Neuronal stem cell (in vitro differentiated cells): ENCODE results near the gene SCN11A.
"Not testable (repeated sequence)": the region's sequence is repeated elsewhere in the genome, so short reads cannot be mapped to it uniquely, and the experiment has no call there.

Experiments used
- DNase-seq: peaks from one replicate; pipeline ENCODE4 v3.0.0-alpha.2; 2013; ENCODE audit warnings: low spot score
- H2AFZ ChIP-seq: one replicate; pipeline ENCODE4 v1.6.1; 2013; ENCODE audit warnings: mild to moderate bottlenecking, low read length, inconsistent platforms
- H2AK5ac ChIP-seq: 2 replicates; pipeline ENCODE4 v1.6.1; 2013; ENCODE audit warnings: low read depth, mild to moderate bottlenecking, inconsistent platforms, low read length, moderate library complexity, mixed read lengths
- H2BK120ac ChIP-seq: 2 replicates; pipeline ENCODE4 v1.6.1; 2013; ENCODE audit warnings: low read depth, mild to moderate bottlenecking, inconsistent platforms, low read length, moderate library complexity, mixed read lengths
- H2BK12ac ChIP-seq: one replicate; pipeline ENCODE4 v1.6.1; 2013; ENCODE audit warnings: low read length, inconsistent platforms
- H2BK15ac ChIP-seq: 2 replicates; pipeline ENCODE4 v1.6.1; 2013; ENCODE audit warnings: mild to moderate bottlenecking, low read length, inconsistent platforms, mixed read lengths
- H2BK5ac ChIP-seq: one replicate; pipeline ENCODE4 v1.6.1; 2013; ENCODE audit warnings: inconsistent platforms, mild to moderate bottlenecking, low read length, moderate library complexity
- H3K14ac ChIP-seq: one replicate; pipeline ENCODE4 v1.6.1; 2013; ENCODE audit warnings: low read length, inconsistent platforms
- H3K18ac ChIP-seq: 2 replicates; pipeline ENCODE4 v1.6.1; 2013; ENCODE audit warnings: low read length, inconsistent platforms
- H3K23ac ChIP-seq: 2 replicates; pipeline ENCODE4 v1.6.1; 2013; ENCODE audit warnings: low read depth, mild to moderate bottlenecking, mixed read lengths, low read length, inconsistent platforms; ENCODE audit not compliant: poor library complexity
- H3K27ac ChIP-seq: replicated peaks from 3 replicates; pipeline ENCODE4 v1.5.1; 2013; ENCODE audit warnings: low read length, inconsistent platforms
- H3K27me3 ChIP-seq, 3 experiments: 2 replicates each; pipeline ENCODE4 v1.6.1; 2013; ENCODE audit warnings: low read length in 3 of 3, mild to moderate bottlenecking in 2 of 3, inconsistent platforms in 1 of 3, low read depth in 1 of 3, mixed read lengths in 1 of 3, moderate library complexity in 1 of 3; ENCODE audit not compliant: control insufficient read depth in 3 of 3, insufficient read depth in 3 of 3
- H3K36me3 ChIP-seq, 2 donors: replicated peaks in 1 of 2; 2 replicates each; pipeline ENCODE4 v1.6.1; 2013; ENCODE audit warnings: low read length in 2 of 2; ENCODE audit not compliant: control insufficient read depth in 2 of 2, insufficient read depth in 2 of 2
- H3K4ac ChIP-seq: 2 replicates; pipeline ENCODE4 v1.6.1; 2013; ENCODE audit warnings: inconsistent platforms, mild to moderate bottlenecking, low read length, moderate library complexity
- H3K4me1 ChIP-seq, 2 donors: 1 replicate in 1 of 2; 2 replicates in 1 of 2; pipeline ENCODE4 v1.6.1; 2013; ENCODE audit warnings: low read length in 2 of 2, low read depth in 1 of 2; ENCODE audit not compliant: control insufficient read depth in 2 of 2, insufficient read depth in 1 of 2
- H3K4me2 ChIP-seq: one replicate; pipeline ENCODE4 v1.6.1; 2013; ENCODE audit warnings: mild to moderate bottlenecking, low read length, inconsistent platforms; ENCODE audit not compliant: insufficient read depth, poor library complexity, severe bottlenecking
- H3K4me3 ChIP-seq, 2 donors: 2 replicates each; pipeline ENCODE4 v1.5.1; 2013; ENCODE audit warnings: low read length in 2 of 2, mild to moderate bottlenecking in 2 of 2, inconsistent platforms in 1 of 2, moderate library complexity in 1 of 2
- H3K79me1 ChIP-seq: one replicate; pipeline ENCODE4 v1.6.1; 2013; ENCODE audit warnings: low read depth, mild to moderate bottlenecking, inconsistent platforms, low read length, moderate library complexity
- H3K9ac ChIP-seq: one replicate; pipeline ENCODE4 v1.6.1; 2013; ENCODE audit warnings: mild to moderate bottlenecking, low read depth, low read length, inconsistent platforms; ENCODE audit not compliant: poor library complexity
- H3K9me3 ChIP-seq, 2 donors: replicated peaks in 1 of 2; 2 replicates each; pipeline versions ENCODE3 to v1.6.1; 2013; ENCODE audit warnings: low read length in 2 of 2, mild to moderate bottlenecking in 2 of 2, inconsistent platforms in 1 of 2, low read depth in 1 of 2, mixed read lengths in 1 of 2, moderate library complexity in 1 of 2; ENCODE audit not compliant: control insufficient read depth in 2 of 2, insufficient read depth in 1 of 2
- H4K8ac ChIP-seq: one replicate; pipeline ENCODE4 v1.6.1; 2013; ENCODE audit warnings: low read depth, mild to moderate bottlenecking, inconsistent platforms, low read length, moderate library complexity
- H4K91ac ChIP-seq: one replicate; pipeline ENCODE4 v1.6.1; 2013; ENCODE audit warnings: low read length, low read depth, mild to moderate bottlenecking, inconsistent platforms; ENCODE audit not compliant: poor library complexity
- WGBS, 2 donors: extraction: QIAGEN DNeasy Blood & Tissue Kit; methylation state at CpG; one replicate each; pipeline ENCODE4 v1.1.7; 2013; ENCODE audit warnings: missing lambda C conversion rate in 2 of 2, mixed read lengths in 1 of 2; ENCODE audit not compliant: insufficient read length in 2 of 2, insufficient replicate concordance in 1 of 2; ENCODE audit errors: extremely low coverage in 2 of 2; 5-methylcytosine and 5-hydroxymethylcytosine counted together

The SCN11A gene

DNA sequence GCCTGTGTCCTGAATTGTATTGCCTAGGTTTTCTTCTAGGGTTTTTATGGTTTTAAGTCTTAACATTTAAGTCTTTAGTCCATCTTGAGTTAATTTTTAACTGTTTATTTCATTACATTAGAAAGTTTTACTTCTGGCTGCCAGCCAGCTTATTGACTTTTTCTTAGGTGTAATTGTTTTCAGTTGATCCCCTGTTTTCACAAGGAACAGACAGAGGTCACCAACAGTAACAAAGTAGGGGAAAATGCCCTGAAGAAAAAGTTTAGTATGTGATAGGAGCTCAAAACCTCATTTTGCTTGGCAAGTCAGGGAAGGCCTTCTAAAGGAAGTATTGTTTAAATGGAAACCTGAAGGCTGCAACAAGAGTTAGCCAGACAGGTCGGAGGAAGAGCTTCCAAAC is 10.4 kb upstream of the SCN11A start:
- no CpG with 5 or more reads among the region's 1 CpG for WGBS, 2 donors
- Histone ChIP-seq H3K4ac (no peak overlapping the region), H2AK5ac (no peak overlapping the region), H3K4me3 (no peak overlapping the region), H3K9ac (no peak overlapping the region), H4K8ac (no peak overlapping the region), H3K79me1 (peaks cover 3% of the 10 kb centered on the region), H2BK12ac (no peak overlapping the region), H2BK120ac (no peak overlapping the region), H2BK15ac (no peak overlapping the region), H4K91ac (no peak overlapping the region), H3K9me3 (no peaks in the 10 kb centered on the region), H3K4me1 (no peaks in the 10 kb centered on the region), H3K27me3 (no peaks in the 10 kb centered on the region), H3K18ac (no peak overlapping the region), H3K23ac (no peak overlapping the region), H3K14ac (no peak overlapping the region), H3K4me2 (no peak overlapping the region), H2AFZ (no peak overlapping the region), H3K27ac (no peak overlapping the region), H3K36me3 (peaks cover under 1 to 30% of the 10 kb centered on the region in 2 donors), H2BK5ac (no peak overlapping the region)
- no peak for DNase-seq

DNA sequence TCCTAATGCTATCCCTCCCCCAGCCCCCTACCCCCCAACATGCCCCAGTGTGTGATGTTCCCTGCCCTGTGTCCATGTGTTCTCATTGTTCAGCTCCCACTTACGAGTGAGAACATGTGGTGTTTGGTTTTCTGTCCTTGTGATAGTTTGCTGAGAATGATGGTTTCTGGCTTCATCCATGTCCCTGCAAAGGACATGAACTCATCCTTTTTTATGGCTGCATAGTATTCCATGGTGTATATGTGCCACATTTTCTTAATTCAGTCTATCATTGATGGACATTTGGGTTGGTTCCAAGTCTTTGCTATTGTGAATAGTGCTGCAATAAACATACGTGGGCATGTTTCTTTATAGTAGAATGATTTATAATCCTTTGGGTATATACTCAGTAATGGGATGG is 9.5 kb upstream of the SCN11A start:
- not testable (repeated sequence) for H3K4me3 ChIP-seq, H2BK15ac ChIP-seq, H2BK5ac ChIP-seq, H2BK120ac ChIP-seq, H3K27ac ChIP-seq, H3K4me2 ChIP-seq, H2AK5ac ChIP-seq, H2AFZ ChIP-seq, H3K14ac ChIP-seq, H3K23ac ChIP-seq, H2BK12ac ChIP-seq, H4K8ac ChIP-seq, H3K18ac ChIP-seq, H3K79me1 ChIP-seq, DNase-seq, H3K4me1 ChIP-seq, H3K9ac ChIP-seq, H3K9me3 ChIP-seq, H3K27me3 ChIP-seq, H4K91ac ChIP-seq, H3K4ac ChIP-seq
- H3K36me3 ChIP-seq, result peaks cover 0 to 20% of the 10 kb centered on the region in 2 donors
- no CpG with 5 or more reads among the region's 2 CpGs for WGBS, 2 donors

DNA sequence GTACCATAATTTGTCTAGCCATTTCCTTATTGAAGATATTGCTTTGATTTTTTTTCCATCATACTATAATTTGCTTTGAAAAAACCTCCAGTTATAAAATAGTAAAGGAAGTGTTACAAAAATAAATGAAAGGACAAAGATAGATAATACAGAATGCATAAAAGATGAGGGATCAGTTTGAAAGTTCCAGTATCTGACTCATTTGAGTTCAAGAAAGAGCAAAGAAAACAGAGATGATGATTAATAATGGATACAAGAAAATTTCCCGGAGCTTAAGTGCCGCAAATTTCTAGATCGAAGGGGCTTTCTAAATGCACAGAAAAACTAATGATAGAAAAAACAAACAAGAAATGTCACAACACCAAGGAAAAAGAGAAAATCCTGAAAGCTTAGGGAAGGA is 4.4 kb upstream of the SCN11A start:
- Histone ChIP-seq H3K27ac (no peak overlapping the region), H3K18ac (no peak overlapping the region), H3K4ac (no peak overlapping the region), H2BK12ac (no peak overlapping the region), H3K14ac (no peak overlapping the region), H4K91ac (no peak overlapping the region), H3K4me2 (no peak overlapping the region), H2AFZ (no peak overlapping the region), H2BK15ac (no peak overlapping the region), H3K9ac (no peak overlapping the region), H3K4me3 (no peak overlapping the region), H2AK5ac (no peak overlapping the region), H3K27me3 (no peaks in the 10 kb centered on the region), H3K23ac (no peak overlapping the region), H2BK5ac (no peak overlapping the region), H3K36me3 (peaks cover 0 to 7% of the 10 kb centered on the region in 2 donors), H2BK120ac (no peak overlapping the region), H3K79me1 (peaks cover 3% of the 10 kb centered on the region), H4K8ac (no peak overlapping the region), H3K4me1 (peaks cover 2 to 11% of the 10 kb centered on the region in 2 donors), H3K9me3 (no peaks in the 10 kb centered on the region)
- no peak for DNase-seq
- no CpG with 5 or more reads among the region's 3 CpGs for WGBS, 2 donors

DNA sequence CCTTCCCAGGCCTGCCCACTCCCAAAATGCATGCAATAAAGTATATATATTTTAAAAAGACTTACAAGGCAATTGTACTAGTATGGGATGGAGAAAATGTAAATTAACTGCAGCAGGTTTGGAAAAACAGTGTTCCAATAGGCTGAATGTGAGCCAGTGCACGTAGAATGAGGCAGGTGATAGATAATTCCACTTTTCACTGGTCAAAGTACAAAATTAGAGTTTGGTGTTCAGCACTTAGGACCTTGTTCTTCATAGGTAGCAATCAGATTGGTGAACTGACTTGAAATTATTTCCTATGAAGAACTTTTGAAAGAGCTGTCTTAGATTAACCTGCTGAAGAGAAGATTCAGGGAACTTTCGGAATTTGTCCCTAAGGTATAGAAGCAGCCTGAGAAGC is 2.0 kb upstream of the SCN11A start:
- H4K91ac ChIP-seq, result no peak overlapping the region
- no peak overlapping the region for H2BK12ac ChIP-seq
- no peak overlapping the region for H3K4ac ChIP-seq
- no peak overlapping the region for H3K4me2 ChIP-seq
- DNase-seq, result no peak
- no peak overlapping the region for H2AK5ac ChIP-seq
- H4K8ac ChIP-seq, result no peak overlapping the region
- no peak overlapping the region for H2BK120ac ChIP-seq
- H2AFZ ChIP-seq, result no peak overlapping the region
- no peaks in the 10 kb centered on the region for H3K9me3 ChIP-seq
- no peak overlapping the region for H3K23ac ChIP-seq
- H2BK5ac ChIP-seq, result no peak overlapping the region
- H3K36me3 ChIP-seq, result peaks cover 0 to 7% of the 10 kb centered on the region in 2 donors
- H2BK15ac ChIP-seq, result no peak overlapping the region
- no peak overlapping the region for H3K18ac ChIP-seq
- no peak overlapping the region for H3K27ac ChIP-seq
- peaks cover 3% of the 10 kb centered on the region for H3K79me1 ChIP-seq
- H3K27me3 ChIP-seq, result no peaks in the 10 kb centered on the region
- no CpG with 5 or more reads among the region's 2 CpGs for WGBS, 2 donors
- no peak overlapping the region for H3K14ac ChIP-seq
- no peak overlapping the region for H3K9ac ChIP-seq
- no peak overlapping the region for H3K4me3 ChIP-seq
- H3K4me1 ChIP-seq, result peaks cover 2 to 11% of the 10 kb centered on the region in 2 donors
